ENCODE data around the gene ST8SIA1. TPM values are rescaled to one million over a fixed set of nuclear protein-coding genes. Genes with fewer than 3 reads are reported as not detected.
A peak's percentile ranks its signal among the peaks of the same experiment; 100 is the strongest.

The ST8SIA1 gene
- total RNA-seq, 1 experiment from 2014 or later = not detected

DNA sequence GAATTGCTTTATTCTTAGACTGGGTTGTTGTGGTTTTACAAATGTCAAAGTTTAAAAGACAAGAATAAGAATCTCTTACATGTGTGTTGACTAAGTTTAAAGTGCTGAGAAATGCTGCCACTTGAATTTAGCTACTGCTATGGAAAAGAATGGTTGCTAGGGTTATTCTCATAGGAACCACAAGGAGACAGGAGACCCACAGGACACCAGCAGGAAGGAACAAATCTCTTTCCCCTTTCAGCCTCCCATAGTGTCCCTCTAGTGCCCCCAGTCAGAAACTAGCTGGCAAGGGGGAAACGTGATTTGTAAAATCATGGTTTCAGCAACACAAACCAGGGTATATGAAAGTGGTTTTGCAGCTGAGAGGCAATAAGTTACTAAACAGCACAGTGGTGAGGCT, 102.7 kb downstream of the ST8SIA1 start:
- no peak overlapping the region for H3K9ac ChIP-seq (ENCODE audit: extremely low read depth, insufficient read length, low read length)
- H3K79me1 ChIP-seq (ENCODE audit: insufficient read depth, low read depth, low read length, poor library complexity, severe bottlenecking) = no peaks in the 10 kb centered on the region
- H3T11ph ChIP-seq (ENCODE audit: low read length) = no peak overlapping the region
- no peak overlapping the region for H3K56ac ChIP-seq (ENCODE audit: insufficient read length, low read depth, low read length)
- H3K27ac ChIP-seq (ENCODE audit: insufficient read length, low read depth, low read length) = no peak overlapping the region
- no peak overlapping the region for H3K23ac ChIP-seq (ENCODE audit: insufficient read length, low read depth, low read length)
- no peaks in the 10 kb centered on the region for H3K9me3 Mint-ChIP-seq
- H2AFZ ChIP-seq (ENCODE audit: low read length) = no peak overlapping the region
- no peak overlapping the region for H3K14ac ChIP-seq (ENCODE audit: insufficient read depth, low read length)
- no peak overlapping the region for H2AK5ac ChIP-seq (ENCODE audit: insufficient read length, low read length)
- peaks cover 1% of the 10 kb centered on the region; the same call in 1 of the 2 replicates for H3K27me3 Mint-ChIP-seq (ENCODE audit: low read depth)
- H2BK20ac ChIP-seq (ENCODE audit: low read depth, low read length, poor library complexity, severe bottlenecking) = no peak overlapping the region
- TF ChIP-seq, protein P1, sequence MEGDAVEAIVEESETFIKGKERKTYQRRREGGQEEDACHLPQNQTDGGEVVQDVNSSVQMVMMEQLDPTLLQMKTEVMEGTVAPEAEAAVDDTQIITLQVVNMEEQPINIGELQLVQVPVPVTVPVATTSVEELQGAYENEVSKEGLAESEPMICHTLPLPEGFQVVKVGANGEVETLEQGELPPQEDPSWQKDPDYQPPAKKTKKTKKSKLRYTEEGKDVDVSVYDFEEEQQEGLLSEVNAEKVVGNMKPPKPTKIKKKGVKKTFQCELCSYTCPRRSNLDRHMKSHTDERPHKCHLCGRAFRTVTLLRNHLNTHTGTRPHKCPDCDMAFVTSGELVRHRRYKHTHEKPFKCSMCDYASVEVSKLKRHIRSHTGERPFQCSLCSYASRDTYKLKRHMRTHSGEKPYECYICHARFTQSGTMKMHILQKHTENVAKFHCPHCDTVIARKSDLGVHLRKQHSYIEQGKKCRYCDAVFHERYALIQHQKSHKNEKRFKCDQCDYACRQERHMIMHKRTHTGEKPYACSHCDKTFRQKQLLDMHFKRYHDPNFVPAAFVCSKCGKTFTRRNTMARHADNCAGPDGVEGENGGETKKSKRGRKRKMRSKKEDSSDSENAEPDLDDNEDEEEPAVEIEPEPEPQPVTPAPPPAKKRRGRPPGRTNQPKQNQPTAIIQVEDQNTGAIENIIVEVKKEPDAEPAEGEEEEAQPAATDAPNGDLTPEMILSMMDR (conservative IDR thresholded peaks at IDR 0.05) = peak; percentile 59; the same call in 2 of the 3 replicates
- no peaks in the 10 kb centered on the region for H4K20me1 ChIP-seq (ENCODE audit: control insufficient read depth, insufficient read depth, insufficient read length)
- WGBS (ENCODE audit: extremely low coverage, insufficient read length, low lambda C conversion rate) = no CpG with 5 or more reads among the region's 1 CpG
- no peak overlapping the region for H4K91ac ChIP-seq (ENCODE audit: insufficient read length, low read depth, low read length)
- no peak overlapping the region for H4K5ac ChIP-seq (ENCODE audit: insufficient read length, low read depth, low read length)
- no peaks in the 10 kb centered on the region for H3K23me2 ChIP-seq (ENCODE audit: insufficient read length, low read depth, low read length, poor library complexity, severe bottlenecking)
- no peak overlapping the region for H2BK12ac ChIP-seq (ENCODE audit: insufficient read length, low read depth, low read length)
- no peak overlapping the region for H3K27ac Mint-ChIP-seq
- no peaks in the 10 kb centered on the region for H3K79me2 ChIP-seq (ENCODE audit: insufficient read depth, low read length)
- no peak overlapping the region for H2BK120ac ChIP-seq (ENCODE audit: low read depth, low read length, poor library complexity, severe bottlenecking)
- no peaks in the 10 kb centered on the region for H3K27me3 ChIP-seq (ENCODE audit: insufficient read depth, low read length)
- no peak overlapping the region for H2BK15ac ChIP-seq (ENCODE audit: low read depth, low read length)
- H3K4me1 ChIP-seq (ENCODE audit: insufficient read depth, low read length) = no peaks in the 10 kb centered on the region
- no peaks in the 10 kb centered on the region for H3K9me3 ChIP-seq (ENCODE audit: control insufficient read depth, low read depth, low read length)
- H3K36me3 Mint-ChIP-seq (ENCODE audit: insufficient read depth in 1 of 3, low read depth in 3 of 3) = no peaks in the 10 kb centered on the region
- H3K4me1 Mint-ChIP-seq = peaks cover 2 to 5% of the 10 kb centered on the region in 2 experiments; a peak in 2 of 4 replicates
- no peak overlapping the region for H3K4ac ChIP-seq (ENCODE audit: low read depth, low read length)
- H3K4me3 Mint-ChIP-seq = no peak overlapping the region
- no peak for DNase-seq
- H3K18ac ChIP-seq (ENCODE audit: insufficient read length, low read depth, low read length) = no peak overlapping the region
- H2BK5ac ChIP-seq (ENCODE audit: insufficient read length, low read length) = no peak overlapping the region
- H3K4me2 ChIP-seq (ENCODE audit: insufficient read depth, insufficient read length, low read length) = no peak overlapping the region
- no peak overlapping the region for H4K8ac ChIP-seq (replicated peaks; ENCODE audit: insufficient read length, low read depth, low read length)
